Lung (tissue), 12 donors: Measurements from ENCODE around the gene DIAPH1. TPM values are rescaled to one million over a fixed set of nuclear protein-coding genes. Genes with fewer than 3 reads are reported as not detected.
A peak's percentile ranks its signal among the peaks of the same experiment; 100 is the strongest.

Experiments used
- ATAC-seq: fragments of 200-7000 bp; cut with Tn5 transposase; one replicate; pipeline ENCODE4 v1.9.1; 2020; ENCODE audit warnings: moderate number of reproducible peaks; ENCODE audit not compliant: insufficient read depth, low FRiP score
- DNase-seq, 3 donors: peaks; one replicate each; pipeline ENCODE4 v3.0.0-alpha.2; 2013 to 2017
- H3K27ac ChIP-seq, 2 donors: one replicate each; pipeline ENCODE4 v1.5.1; 2013; ENCODE audit warnings: mild to moderate bottlenecking in 2 of 2, moderate library complexity in 2 of 2, control low read depth in 1 of 2, inconsistent platforms in 1 of 2, low read depth in 1 of 2, low read length in 1 of 2
- H3K27me3 ChIP-seq, 3 donors: one replicate each; pipeline ENCODE4 v1.5.1; 2013; ENCODE audit warnings: low read length in 2 of 3; ENCODE audit not compliant: control insufficient read depth in 3 of 3, insufficient read depth in 3 of 3
- H3K36me3 ChIP-seq, 4 donors: one replicate each; pipeline ENCODE4 v1.5.1; 2013; ENCODE audit warnings: low read length in 4 of 4, mild to moderate bottlenecking in 1 of 4, moderate library complexity in 1 of 4; ENCODE audit not compliant: control insufficient read depth in 4 of 4, insufficient read depth in 4 of 4
- H3K4me1 ChIP-seq, 5 donors: one replicate each; pipeline ENCODE4 v1.5.1; 2013; ENCODE audit warnings: low read length in 5 of 5, mild to moderate bottlenecking in 2 of 5, moderate library complexity in 1 of 5; ENCODE audit not compliant: control insufficient read depth in 5 of 5, insufficient read depth in 5 of 5
- H3K4me3 ChIP-seq: one replicate; pipeline ENCODE4 v1.5.1; 2013; ENCODE audit warnings: mild to moderate bottlenecking, control low read depth, moderate library complexity
- H3K9ac ChIP-seq, 2 donors: one replicate each; pipeline ENCODE4 v1.5.1; 2013; ENCODE audit warnings: low read length in 2 of 2, control low read depth in 1 of 2; ENCODE audit not compliant: insufficient read depth in 1 of 2
- H3K9me3 ChIP-seq, 4 donors: one replicate each; pipeline ENCODE4 v1.5.1; 2013; ENCODE audit warnings: low read length in 3 of 4, mild to moderate bottlenecking in 1 of 4, moderate library complexity in 1 of 4; ENCODE audit not compliant: control insufficient read depth in 4 of 4, insufficient read depth in 3 of 4
- CTCF ChIP-seq: IDR thresholded peaks from 2 replicates; pipeline ENCODE4 v1.5.1; 2012; ENCODE audit warnings: mild to moderate bottlenecking; ENCODE audit errors: control extremely low read depth, extremely low read depth
- WGBS, 2 donors: extraction: QIAGEN DNeasy Blood & Tissue Kit; methylation state at CpG; one replicate each; pipeline ENCODE4 v1.1.7; 2013; 5-methylcytosine and 5-hydroxymethylcytosine counted together
- polyA plus RNA-seq, 2 donors: library from polyadenylated mRNA; stranded (reverse); fragments of 200-250 nt; gene quantifications; one replicate each; pipeline ENCODE4 v1.2.1, GENCODE V29; 2013
- total RNA-seq, 2 donors: library from RNA; depleted of rRNA in 1 of 2; stranded (reverse); fragments of >200 nt in 1 of 2; gene quantifications; one replicate each; pipeline ENCODE4 v1.2.1, GENCODE V29; 2014 to 2021
- donor health status: control.
- donor health status: control.
- donor health status: Bipolar disorder and iron deficiency.
- donor health status: healthy.
- donor health status: DM: yes; HTN: yes; CAD: no.

The DIAPH1 gene
- total and polyA plus RNA-seq, 4 donors = 41.7 to 151 (median 64.4) TPM

- peaks cover 0 to 6% (median 2%) of the 10 kb centered on the region in 4 donors for H3K36me3 ChIP-seq
- TF ChIP-seq CTCF = no peak
- no peak overlapping the region for H3K4me3 ChIP-seq
- H3K27ac ChIP-seq = no peak overlapping the region
- H3K27me3 ChIP-seq = peaks cover 0 to 15% (median 14%) of the 10 kb centered on the region in 3 donors
- WGBS, 2 donors = 71 to 81% methylated on average over 7 of the region's 7 CpGs
- ATAC-seq (no peak), DNase-seq (no peak)
- peak overlapping the region in 1 of 2 donors; percentile 93 for H3K9ac ChIP-seq
- peaks cover 0 to 23% (median 8%) of the 10 kb centered on the region in 5 donors for H3K4me1 ChIP-seq
- no peaks in the 10 kb centered on the region for H3K9me3 ChIP-seq
Observed at GRCh38 chr5:141635646-141636045, 16.8 kb upstream of the DIAPH1 start.

GRCh38 chr5:141634720-141635119 lies 15.9 kb upstream of the DIAPH1 start:
- Histone ChIP-seq H3K27ac (no peak overlapping the region), H3K36me3 (peaks cover 0 to 9% (median 6%) of the 10 kb centered on the region in 4 donors), H3K4me1 (peaks cover 0 to 23% (median 8%) of the 10 kb centered on the region in 5 donors), H3K9me3 (no peaks in the 10 kb centered on the region), H3K4me3 (no peak overlapping the region), H3K27me3 (peaks cover 0 to 15% (median 14%) of the 10 kb centered on the region in 3 donors), H3K9ac (peak overlapping the region in 1 of 2 donors; percentile 38)
- TF ChIP-seq CTCF = no peak
- DNase-seq (no peak), ATAC-seq (no peak)
- 90 to 96% methylated on average over 6 of the region's 6 CpGs for WGBS, 2 donors

- Histone ChIP-seq H3K9ac (no peak overlapping the region), H3K27me3 (peaks cover 0 to 15% (median 14%) of the 10 kb centered on the region in 3 donors), H3K4me3 (no peak overlapping the region), H3K36me3 (peaks cover 0 to 16% (median 13%) of the 10 kb centered on the region in 4 donors), H3K9me3 (no peaks in the 10 kb centered on the region), H3K27ac (no peak overlapping the region), H3K4me1 (peaks cover 0 to 23% (median 8%) of the 10 kb centered on the region in 5 donors)
- no peak for ATAC-seq
- no peak for DNase-seq
- WGBS, 2 donors = 66 to 72% methylated on average over 5 of the region's 5 CpGs
- TF ChIP-seq CTCF = no peak
Observed at GRCh38 chr5:141633871-141634561, 15.2 kb upstream of the DIAPH1 start.

- Histone ChIP-seq H3K27me3 (peaks cover 0 to 2% (median 1%) of the 10 kb centered on the region in 3 donors), H3K9me3 (no peaks in the 10 kb centered on the region), H3K4me1 (peaks cover 0 to 20% (median 8%) of the 10 kb centered on the region in 5 donors), H3K27ac (no peak overlapping the region), H3K36me3 (peaks cover 9 to 30% (median 25%) of the 10 kb centered on the region in 4 donors), H3K4me3 (no peak overlapping the region), H3K9ac (no peak overlapping the region)
- ATAC-seq (no peak), DNase-seq (no peak)
- TF ChIP-seq CTCF = no peak
- WGBS, 2 donors = 93 to 97% methylated on average over 2 of the region's 2 CpGs
Observed at GRCh38 chr5:141632650-141633049, 13.8 kb upstream of the DIAPH1 start.
